Measurements from ENCODE around the gene MAP3K10.

The MAP3K10 gene

DNA sequence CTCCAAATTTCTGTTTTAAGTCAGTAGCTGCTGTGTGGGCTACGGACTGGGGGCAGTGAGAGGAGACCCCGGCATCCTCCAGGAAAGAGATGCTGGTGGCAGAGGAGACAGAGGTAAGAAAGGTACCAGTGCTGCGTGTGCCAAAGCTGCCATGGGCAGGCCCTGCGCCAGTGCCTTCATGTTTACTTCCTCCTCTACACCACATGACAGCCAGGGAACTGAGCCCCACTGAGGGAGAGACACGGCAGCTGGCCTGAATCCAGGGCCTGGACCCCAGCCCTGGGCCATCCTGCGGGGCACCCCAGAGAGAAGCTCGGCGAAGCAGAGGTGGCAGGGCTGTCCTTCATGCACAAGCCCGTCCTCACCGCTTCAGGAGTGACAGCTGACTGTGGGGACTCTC is 58.0 kb downstream of the MAP3K10 start:
- H3K27ac ChIP-seq: peak overlapping the region; percentile 65
- TF ChIP-seq ZFX (IDR thresholded peaks at IDR 0.05): no peak
- TF ChIP-seq, protein P1, sequence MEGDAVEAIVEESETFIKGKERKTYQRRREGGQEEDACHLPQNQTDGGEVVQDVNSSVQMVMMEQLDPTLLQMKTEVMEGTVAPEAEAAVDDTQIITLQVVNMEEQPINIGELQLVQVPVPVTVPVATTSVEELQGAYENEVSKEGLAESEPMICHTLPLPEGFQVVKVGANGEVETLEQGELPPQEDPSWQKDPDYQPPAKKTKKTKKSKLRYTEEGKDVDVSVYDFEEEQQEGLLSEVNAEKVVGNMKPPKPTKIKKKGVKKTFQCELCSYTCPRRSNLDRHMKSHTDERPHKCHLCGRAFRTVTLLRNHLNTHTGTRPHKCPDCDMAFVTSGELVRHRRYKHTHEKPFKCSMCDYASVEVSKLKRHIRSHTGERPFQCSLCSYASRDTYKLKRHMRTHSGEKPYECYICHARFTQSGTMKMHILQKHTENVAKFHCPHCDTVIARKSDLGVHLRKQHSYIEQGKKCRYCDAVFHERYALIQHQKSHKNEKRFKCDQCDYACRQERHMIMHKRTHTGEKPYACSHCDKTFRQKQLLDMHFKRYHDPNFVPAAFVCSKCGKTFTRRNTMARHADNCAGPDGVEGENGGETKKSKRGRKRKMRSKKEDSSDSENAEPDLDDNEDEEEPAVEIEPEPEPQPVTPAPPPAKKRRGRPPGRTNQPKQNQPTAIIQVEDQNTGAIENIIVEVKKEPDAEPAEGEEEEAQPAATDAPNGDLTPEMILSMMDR (conservative IDR thresholded peaks at IDR 0.05): no peak

DNA sequence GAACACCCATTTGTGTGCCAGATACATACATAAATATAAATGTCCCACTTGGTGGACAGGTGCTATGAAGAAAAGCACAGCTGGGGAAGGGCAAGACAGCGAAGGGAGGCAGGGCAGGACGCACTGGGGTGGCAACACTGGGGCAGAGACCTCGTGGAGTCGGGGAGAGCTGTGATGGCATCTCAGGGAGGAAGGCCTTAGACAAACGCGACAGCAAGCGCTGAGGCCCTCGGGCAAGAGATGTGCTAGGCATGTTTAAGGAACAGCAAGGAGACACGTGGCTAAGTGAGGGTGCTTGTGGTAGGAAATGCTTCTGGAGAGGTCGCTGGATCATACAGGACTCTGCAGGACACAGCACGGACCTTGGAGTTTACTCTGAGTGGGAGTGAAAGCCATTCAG is 58.6 kb downstream of the MAP3K10 start:
- no peak for TF ChIP-seq ZFX (IDR thresholded peaks at IDR 0.05)
- TF ChIP-seq, protein P1 (conservative IDR thresholded peaks at IDR 0.05): no peak
- peak overlapping the region; percentile 65 for H3K27ac ChIP-seq

DNA sequence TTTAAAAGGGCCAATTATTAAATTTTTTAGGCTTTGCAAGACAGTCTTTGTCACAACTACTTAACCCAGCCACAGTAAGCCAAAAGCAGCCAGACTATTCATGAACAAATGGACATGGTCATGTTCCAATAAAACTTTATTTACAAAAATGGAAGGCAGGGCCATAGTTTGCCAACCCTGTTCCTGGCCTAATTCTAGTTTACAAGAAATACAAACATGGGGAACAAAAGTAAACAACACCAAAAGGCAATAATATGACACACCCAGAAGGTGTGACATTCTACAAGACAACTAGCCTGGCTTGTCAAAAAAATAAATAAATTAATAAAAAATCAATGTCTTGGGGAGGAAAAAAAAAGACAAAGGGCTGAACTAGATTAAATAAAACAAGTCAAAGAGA is 60.0 kb downstream of the MAP3K10 start:
- no peak overlapping the region for H3K27ac ChIP-seq
- no peak for TF ChIP-seq ZFX (IDR thresholded peaks at IDR 0.05)
- TF ChIP-seq, protein P1 (conservative IDR thresholded peaks at IDR 0.05): no peak

DNA sequence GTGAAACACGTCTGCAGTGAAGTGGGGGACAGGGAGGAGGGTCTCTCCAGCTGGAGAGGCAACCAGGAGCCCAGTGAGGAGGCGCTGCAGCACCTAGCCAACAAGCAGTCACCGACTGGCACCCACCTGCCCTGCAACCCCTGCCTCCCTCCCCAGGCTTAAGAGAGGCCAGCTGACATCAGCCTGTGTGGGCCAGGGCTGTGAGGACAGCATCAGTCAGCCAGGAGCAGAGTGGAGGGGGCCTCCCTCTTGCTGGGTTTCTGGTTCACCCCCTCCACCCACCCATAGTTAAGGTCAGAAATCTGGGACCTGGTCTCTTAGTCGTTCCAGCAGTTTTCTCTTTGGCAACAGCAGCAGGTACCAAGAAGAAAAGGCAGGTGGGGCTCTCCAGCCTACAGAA is 60.8 kb downstream of the MAP3K10 start:
- no peak overlapping the region for H3K27ac ChIP-seq
- TF ChIP-seq, protein P1 (conservative IDR thresholded peaks at IDR 0.05): no peak
- TF ChIP-seq ZFX (IDR thresholded peaks at IDR 0.05): no peak

DNA sequence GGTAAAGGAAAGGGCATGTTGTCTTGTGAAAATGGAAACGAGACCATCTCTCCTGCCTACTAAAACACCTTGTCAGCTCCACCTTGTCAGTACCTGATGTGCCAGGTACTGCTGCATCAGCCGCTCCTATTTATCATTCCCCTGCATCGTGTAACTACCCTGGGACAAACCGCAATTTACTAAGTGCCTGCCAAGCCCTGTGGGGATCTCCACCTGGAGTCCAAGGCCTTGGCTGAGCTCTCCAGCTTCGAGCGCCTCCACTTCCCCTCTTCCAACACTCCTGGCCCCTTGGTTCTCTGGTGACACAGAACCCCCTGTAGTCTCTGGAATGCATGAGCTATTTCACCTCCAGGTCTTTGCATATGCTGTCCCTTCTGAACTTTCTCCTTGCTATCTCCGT is 61.2 kb downstream of the MAP3K10 start:
- TF ChIP-seq ZFX (IDR thresholded peaks at IDR 0.05): no peak
- TF ChIP-seq, protein P1 (conservative IDR thresholded peaks at IDR 0.05): no peak
- no peak overlapping the region for H3K27ac ChIP-seq

DNA sequence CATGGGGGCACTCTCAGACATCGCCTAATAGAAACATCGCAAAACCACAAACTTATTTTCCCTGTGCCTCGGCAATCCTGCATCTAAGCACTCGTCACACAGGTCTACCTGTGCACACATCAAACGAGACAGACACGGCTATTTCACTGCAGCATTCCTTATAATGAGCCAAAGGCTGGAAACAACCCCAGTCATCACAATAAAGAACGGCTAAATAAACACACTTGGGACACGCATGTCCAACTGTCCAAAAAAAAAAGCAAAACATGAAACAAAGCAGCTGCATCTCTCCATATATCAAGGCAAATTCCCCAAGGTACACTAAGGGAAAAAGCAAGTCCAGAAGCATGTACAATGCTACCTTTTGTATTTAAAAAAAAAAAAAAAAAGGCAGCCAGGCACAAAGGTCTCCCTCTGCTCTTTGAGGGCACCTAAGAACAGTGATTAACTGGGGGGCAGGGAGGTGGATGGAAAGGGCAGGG is 62.4 kb downstream of the MAP3K10 start:
- TF ChIP-seq ZFX (IDR thresholded peaks at IDR 0.05): no peak
- TF ChIP-seq, protein P1 (conservative IDR thresholded peaks at IDR 0.05): no peak
- peak overlapping the region; percentile 44 for H3K27ac ChIP-seq

DNA sequence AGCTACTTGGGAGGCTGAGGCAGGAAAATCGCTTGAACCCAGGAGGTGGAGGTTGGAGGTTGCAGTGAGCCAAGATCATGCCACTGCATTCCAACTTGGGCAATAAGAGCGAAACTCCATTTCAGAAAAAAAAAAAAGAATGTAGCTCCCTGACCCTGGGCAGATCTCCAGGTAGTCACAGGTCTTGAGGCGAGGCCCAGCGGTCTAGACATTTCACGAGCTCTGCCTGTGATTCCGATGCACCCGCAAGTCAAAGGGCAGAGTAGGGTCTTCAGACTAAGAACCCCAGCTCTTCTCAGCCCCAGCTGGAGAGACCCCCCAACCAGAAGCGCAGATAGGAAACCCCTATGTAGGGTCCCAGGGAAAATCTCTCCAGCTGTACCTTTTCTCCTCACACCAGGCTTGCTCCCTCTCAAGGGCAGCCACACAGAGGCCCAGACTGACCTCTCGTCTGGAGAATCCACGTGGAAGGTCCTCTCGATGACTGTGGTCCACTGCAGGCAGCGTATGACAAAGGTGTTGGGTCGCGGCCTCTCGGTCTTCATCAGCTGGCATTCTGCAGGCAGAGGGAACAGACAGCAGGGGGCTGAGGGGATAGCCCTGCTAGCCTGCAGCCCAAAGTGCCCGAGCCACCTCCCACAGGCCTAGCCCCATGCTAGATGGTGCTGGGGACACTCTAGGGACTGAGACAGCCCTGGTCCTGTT is 63.6 kb downstream of the MAP3K10 start:
- TF ChIP-seq, protein P1 (conservative IDR thresholded peaks at IDR 0.05): no peak
- TF ChIP-seq ZFX (IDR thresholded peaks at IDR 0.05): no peak

More for the DNA sequence above, 63.6 kb downstream of the MAP3K10 start:
- peak overlapping the region; percentile 44; the same call in 1 of the 2 replicates for H3K27ac ChIP-seq
